Right lobe of liver (tissue), 6 donors: ENCODE data around the gene GPATCH8. TPM values are rescaled to one million over a fixed set of nuclear protein-coding genes. Genes with fewer than 3 reads are reported as not detected.
"Not testable (repeated sequence)": the region's sequence is repeated elsewhere in the genome, so short reads cannot be mapped to it uniquely, and the experiment has no call there.

Experiments used
- ATAC-seq, 4 donors: fragments of 200-7000 bp; cut with Tn5 transposase; one replicate each; pipeline ENCODE4 v1.9.1; 2020; ENCODE audit warnings: mild to moderate bottlenecking in 4 of 4, moderate library complexity in 4 of 4
- DNase-seq, 3 donors: peaks; one replicate each; pipeline ENCODE4 v3.0.0-alpha.2; 2020
- H3K27ac ChIP-seq, 3 donors: fragments of 200-600 bp; one replicate each; pipeline ENCODE4 v1.8.0; 2022
- H3K27me3 ChIP-seq, 2 donors: fragments of 200-600 bp; one replicate each; pipeline ENCODE4 v1.8.0; 2022
- H3K36me3 ChIP-seq, 4 donors: fragments of 200-600 bp; sonication (generic) in 1 of 4; one replicate each; pipeline versions ENCODE4 v1.5.1 to v1.8.0; 2017 to 2022; ENCODE audit warnings: control low read depth in 1 of 4
- H3K4me1 ChIP-seq, 4 donors: fragments of 200-600 bp; sonication (generic) in 1 of 4; one replicate each; pipeline versions ENCODE4 v1.5.1 to v1.8.0; 2017 to 2022; ENCODE audit warnings: control low read depth in 1 of 4
- H3K4me3 ChIP-seq, 3 donors: fragments of 200-600 bp; one replicate each; pipeline ENCODE4 v1.8.0; 2022
- H3K9me3 ChIP-seq, 4 donors: fragments of 200-600 bp; sonication (generic) in 1 of 4; one replicate each; pipeline versions ENCODE4 v1.5.1 to v1.8.0; 2017 to 2022; ENCODE audit warnings: control low read depth in 1 of 4
- POLR2A ChIP-seq: fragments of 450-650 bp; IDR thresholded peaks from one replicate; pipeline ENCODE4 v1.6.1; 2017; ENCODE audit warnings: antibody characterized with exemption, mild to moderate bottlenecking
- WGBS: methylation state at CpG from one replicate; pipeline ENCODE4 v1.1.6; 2018; ENCODE audit warnings: low coverage, low lambda C conversion rate; ENCODE audit not compliant: insufficient coverage; ENCODE audit errors: missing lambda C conversion rate; 5-methylcytosine and 5-hydroxymethylcytosine counted together
- intact Hi-C, 2 donors: fragments of 100-400 bp; cut with DNase I; formaldehyde crosslinking; loops; one replicate each; pipeline versions ENCODE4 v1.11.2 to v1.14.1; 2022
- total RNA-seq, 6 experiments: library from RNA; depleted of rRNA in 2 of 6; stranded (reverse); fragments of >200 nt in 2 of 6; fragmentation: NEBNext Ultra II Directional in 3 of 6; extraction: Animal tissue kit (Norgen Biotek cat#: 25700) in 3 of 6; gene quantifications; one replicate each; pipeline versions ENCODE4 v1.1.0 to v1.2.4, GENCODE V29; 2016 to 2023
- TF ChIP-seq, protein P1 (sequence below), 4 donors: fragments of 200-600 bp in 3 of 4; fragments of 450-650 bp in 1 of 4; IDR thresholded peaks; one replicate each; pipeline versions ENCODE4 v1.5.1 to v1.8.0; 2016 to 2022; ENCODE audit warnings: antibody characterized with exemption in 4 of 4, mild to moderate bottlenecking in 2 of 4
- donor health status: DM: no; HTN: yes; CAD: no.
- donor health status: DM: no; HTN: no; CAD: no.
- donor health status: DM: no; HTN: no; CAD: no.
- donor health status: DM: no; HTN: yes; CAD: no.
- donor health status: DM: no; HTN: yes; CAD: no.

GPATCH8 gene
- total RNA-seq, 6 experiments from 2014 or later, result 8.1 to 14.4 (median 13.1) TPM

DNA sequence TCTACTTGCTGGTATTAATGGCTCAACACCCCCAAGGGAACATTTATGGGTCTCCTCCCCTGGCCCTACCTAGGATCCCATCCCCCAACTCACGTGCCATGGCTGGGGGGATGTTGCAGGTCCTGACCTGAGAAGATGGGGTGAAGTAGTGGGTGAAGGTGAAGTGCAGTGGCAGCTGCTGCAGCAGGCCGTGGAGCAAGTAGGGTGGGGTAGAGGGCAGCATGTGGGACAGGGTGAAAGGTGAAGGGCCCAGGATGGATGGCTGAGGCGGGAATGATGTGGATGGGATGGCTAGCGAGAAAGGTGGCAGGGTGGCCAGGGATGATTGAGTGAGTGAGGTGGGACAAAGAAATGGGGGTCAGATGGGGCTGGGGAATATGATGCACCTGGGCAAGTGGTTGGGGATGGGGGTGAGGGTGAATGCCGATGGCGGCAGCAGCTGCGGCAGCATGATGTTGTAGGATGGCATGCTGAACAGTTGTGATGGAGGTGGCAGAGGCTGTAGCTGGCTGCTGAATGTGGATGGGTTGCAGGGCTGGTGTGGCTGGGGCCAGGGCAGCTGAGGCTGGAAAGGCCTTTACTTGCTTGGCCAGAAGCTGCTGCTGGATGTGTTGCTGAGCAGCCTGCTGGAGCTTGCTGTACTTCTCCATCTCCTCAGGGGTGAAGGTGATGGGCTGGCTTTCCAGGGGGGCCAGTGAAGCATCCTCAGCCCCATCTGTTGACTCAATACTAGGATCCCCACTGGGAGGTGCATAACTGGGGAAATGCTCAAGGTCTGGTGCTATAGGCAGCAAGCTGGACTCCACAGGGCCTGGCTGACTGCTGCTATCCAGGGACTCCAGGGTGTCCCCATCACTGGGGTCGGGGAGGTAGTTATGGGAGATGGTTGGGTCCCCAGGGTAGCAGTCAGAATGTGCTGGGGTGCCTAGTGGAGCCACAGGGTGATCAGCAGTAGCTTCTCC lies 105.4 kb downstream of the GPATCH8 start:
- intact Hi-C loops, result no loop called here
- Histone ChIP-seq H3K27ac (no peak overlapping the region), H3K27me3 (no peaks in the 10 kb centered on the region), H3K36me3 (peaks cover 0 to 24% (median 4%) of the 10 kb centered on the region in 4 donors), H3K9me3 (no peaks in the 10 kb centered on the region), H3K4me3 (no peak overlapping the region), H3K4me1 (no peaks in the 10 kb centered on the region)
- DNase-seq (no peak), ATAC-seq (peak in 1 of 4 donors; percentile 9)
- WGBS, result 94% methylated on average over 6 of the region's 8 CpGs
- TF ChIP-seq, protein P1, sequence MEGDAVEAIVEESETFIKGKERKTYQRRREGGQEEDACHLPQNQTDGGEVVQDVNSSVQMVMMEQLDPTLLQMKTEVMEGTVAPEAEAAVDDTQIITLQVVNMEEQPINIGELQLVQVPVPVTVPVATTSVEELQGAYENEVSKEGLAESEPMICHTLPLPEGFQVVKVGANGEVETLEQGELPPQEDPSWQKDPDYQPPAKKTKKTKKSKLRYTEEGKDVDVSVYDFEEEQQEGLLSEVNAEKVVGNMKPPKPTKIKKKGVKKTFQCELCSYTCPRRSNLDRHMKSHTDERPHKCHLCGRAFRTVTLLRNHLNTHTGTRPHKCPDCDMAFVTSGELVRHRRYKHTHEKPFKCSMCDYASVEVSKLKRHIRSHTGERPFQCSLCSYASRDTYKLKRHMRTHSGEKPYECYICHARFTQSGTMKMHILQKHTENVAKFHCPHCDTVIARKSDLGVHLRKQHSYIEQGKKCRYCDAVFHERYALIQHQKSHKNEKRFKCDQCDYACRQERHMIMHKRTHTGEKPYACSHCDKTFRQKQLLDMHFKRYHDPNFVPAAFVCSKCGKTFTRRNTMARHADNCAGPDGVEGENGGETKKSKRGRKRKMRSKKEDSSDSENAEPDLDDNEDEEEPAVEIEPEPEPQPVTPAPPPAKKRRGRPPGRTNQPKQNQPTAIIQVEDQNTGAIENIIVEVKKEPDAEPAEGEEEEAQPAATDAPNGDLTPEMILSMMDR (IDR thresholded peaks at IDR 0.05), result no peak
- no peak for TF ChIP-seq POLR2A

DNA sequence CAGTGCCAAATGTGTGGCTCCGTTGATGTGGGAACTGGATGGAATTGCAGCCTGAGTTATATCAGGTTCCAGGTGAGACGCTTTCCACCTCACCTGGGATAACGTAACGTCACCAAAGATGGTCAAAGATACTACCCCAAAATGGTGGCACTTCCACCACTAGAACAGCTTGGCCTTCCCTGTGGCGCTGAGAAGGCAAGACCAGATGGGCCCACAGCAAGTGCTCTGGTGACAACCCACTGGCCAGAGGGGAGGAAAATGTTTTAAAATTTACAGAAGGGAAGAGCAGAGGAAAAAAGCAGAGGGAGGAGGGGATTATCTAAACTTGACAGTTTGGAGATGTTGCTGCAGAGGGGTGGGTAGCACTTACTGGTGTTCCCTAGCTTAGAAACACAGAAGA lies 106.3 kb downstream of the GPATCH8 start:
- ATAC-seq (no peak), DNase-seq (no peak)
- Histone ChIP-seq H3K27ac (no peak overlapping the region), H3K27me3 (no peaks in the 10 kb centered on the region), H3K36me3 (peaks cover 0 to 20% (median 4%) of the 10 kb centered on the region in 4 donors), H3K4me1 (no peaks in the 10 kb centered on the region), H3K4me3 (no peak overlapping the region), H3K9me3 (no peaks in the 10 kb centered on the region)
- intact Hi-C loops, result no loop called here
- WGBS, result 94% methylated on average over 4 of the region's 5 CpGs
- TF ChIP-seq, protein P1 (IDR thresholded peaks at IDR 0.05), result no peak
- TF ChIP-seq POLR2A, result no peak

- ATAC-seq, result no peak
- Histone ChIP-seq H3K36me3 (peaks cover 0 to 6% (median 0%) of the 10 kb centered on the region in 4 donors), H3K9me3 (no peaks in the 10 kb centered on the region), H3K4me3 (no peak overlapping the region), H3K4me1 (no peaks in the 10 kb centered on the region), H3K27me3 (no peaks in the 10 kb centered on the region), H3K27ac (no peak overlapping the region)
- WGBS, result 100% methylated on average over 1 of the region's 2 CpGs
- TF ChIP-seq, protein P1 (IDR thresholded peaks at IDR 0.05), result no peak
- TF ChIP-seq POLR2A, result no peak
- intact Hi-C loops, result no loop called here
- DNase-seq, result no peak
Measured at GRCh38 chr17:44394833-44395232, 108.4 kb downstream of the GPATCH8 start.

DNA sequence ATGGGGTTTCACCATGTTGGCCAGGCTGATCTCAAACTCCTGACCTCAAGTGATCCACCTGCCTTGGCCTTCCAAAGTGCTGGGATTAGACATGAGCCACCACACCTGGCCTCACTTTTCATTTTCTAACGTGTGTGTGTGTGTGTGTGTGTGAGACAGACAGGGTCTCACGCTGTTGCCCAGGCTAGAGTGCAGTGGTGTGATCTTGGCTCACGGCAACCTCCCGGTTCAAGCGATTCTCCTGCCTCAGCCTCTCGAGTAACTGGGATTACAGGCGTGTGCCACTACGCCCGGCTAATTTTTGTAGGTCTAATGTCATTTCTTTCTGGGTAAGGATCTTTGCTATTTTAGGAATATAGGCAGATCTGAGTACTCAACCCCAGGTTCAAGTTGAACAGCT lies 109.1 kb downstream of the GPATCH8 start:
- H3K4me3 ChIP-seq, ATAC-seq, H3K9me3 ChIP-seq, H3K36me3 ChIP-seq, H3K27ac ChIP-seq, intact Hi-C loops, DNase-seq, H3K4me1 ChIP-seq, H3K27me3 ChIP-seq: not testable (repeated sequence)
- WGBS, result 87% methylated on average over 8 of the region's 9 CpGs

- ATAC-seq (no peak), DNase-seq (peak in 1 of 3 donors; percentile 5)
- 57% methylated on average over 10 of the region's 10 CpGs for WGBS
- Histone ChIP-seq H3K27me3 (peaks cover 0 to 6% of the 10 kb centered on the region in 2 donors), H3K4me3 (no peak overlapping the region), H3K4me1 (peaks cover 0 to 2% (median 0%) of the 10 kb centered on the region in 4 donors), H3K27ac (no peak overlapping the region), H3K36me3 (no peaks in the 10 kb centered on the region), H3K9me3 (no peaks in the 10 kb centered on the region)
- intact Hi-C loops, result no loop called here
- TF ChIP-seq, protein P1 (IDR thresholded peaks at IDR 0.05), result no peak
- TF ChIP-seq POLR2A, result no peak
Measured at GRCh38 chr17:44390250-44390870, 112.8 kb downstream of the GPATCH8 start.
